ENCODE measurements around the gene SPTBN1.

DNA sequence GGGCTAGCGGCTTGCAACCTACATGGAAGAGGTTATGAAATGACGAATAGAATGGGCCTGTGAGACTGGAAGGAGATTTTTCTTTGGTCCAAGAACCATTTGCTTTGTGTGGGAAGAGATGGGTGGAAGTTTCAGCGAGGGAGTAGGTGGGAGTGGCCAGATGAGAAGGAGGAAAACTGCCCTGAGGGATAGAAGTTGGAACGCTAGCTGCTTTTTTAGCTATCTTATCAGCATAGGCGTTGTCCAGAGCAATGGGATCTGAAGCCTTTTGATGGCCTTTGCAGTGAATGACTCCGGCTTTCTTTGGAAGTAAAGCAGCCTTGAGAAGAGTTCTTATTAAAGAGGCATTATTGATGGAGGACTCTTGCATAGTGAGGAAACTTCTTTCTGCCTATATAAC is 52.4 kb downstream of the SPTBN1 start:
- TF ChIP-seq YY1 (IDR thresholded peaks at IDR 0.05; ENCODE audit: insufficient read depth, insufficient read length) (no peak), ZNF274 (IDR thresholded peaks at IDR 0.05; ENCODE audit: low read depth, low read length) (no peak), SUZ12 (IDR thresholded peaks at IDR 0.05; ENCODE audit: extremely low read depth, insufficient read depth, insufficient read length) (no peak)
